ENCODE results near the gene KRTAP12-2.

KRTAP12-2 gene

GRCh38 chr21:44653656-44654575 lies 12.8 kb downstream of the KRTAP12-2 start:
- no peak for DNase-seq (ENCODE audit: low read depth)
- TF ChIP-seq, protein P1, sequence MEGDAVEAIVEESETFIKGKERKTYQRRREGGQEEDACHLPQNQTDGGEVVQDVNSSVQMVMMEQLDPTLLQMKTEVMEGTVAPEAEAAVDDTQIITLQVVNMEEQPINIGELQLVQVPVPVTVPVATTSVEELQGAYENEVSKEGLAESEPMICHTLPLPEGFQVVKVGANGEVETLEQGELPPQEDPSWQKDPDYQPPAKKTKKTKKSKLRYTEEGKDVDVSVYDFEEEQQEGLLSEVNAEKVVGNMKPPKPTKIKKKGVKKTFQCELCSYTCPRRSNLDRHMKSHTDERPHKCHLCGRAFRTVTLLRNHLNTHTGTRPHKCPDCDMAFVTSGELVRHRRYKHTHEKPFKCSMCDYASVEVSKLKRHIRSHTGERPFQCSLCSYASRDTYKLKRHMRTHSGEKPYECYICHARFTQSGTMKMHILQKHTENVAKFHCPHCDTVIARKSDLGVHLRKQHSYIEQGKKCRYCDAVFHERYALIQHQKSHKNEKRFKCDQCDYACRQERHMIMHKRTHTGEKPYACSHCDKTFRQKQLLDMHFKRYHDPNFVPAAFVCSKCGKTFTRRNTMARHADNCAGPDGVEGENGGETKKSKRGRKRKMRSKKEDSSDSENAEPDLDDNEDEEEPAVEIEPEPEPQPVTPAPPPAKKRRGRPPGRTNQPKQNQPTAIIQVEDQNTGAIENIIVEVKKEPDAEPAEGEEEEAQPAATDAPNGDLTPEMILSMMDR (conservative IDR thresholded peaks at IDR 0.05; ENCODE audit: control insufficient read depth, insufficient read depth, low read depth, low read length): no peak
- no peak overlapping the region for H3K4me3 ChIP-seq (ENCODE audit: control insufficient read depth, low read depth, low read length)

DNA sequence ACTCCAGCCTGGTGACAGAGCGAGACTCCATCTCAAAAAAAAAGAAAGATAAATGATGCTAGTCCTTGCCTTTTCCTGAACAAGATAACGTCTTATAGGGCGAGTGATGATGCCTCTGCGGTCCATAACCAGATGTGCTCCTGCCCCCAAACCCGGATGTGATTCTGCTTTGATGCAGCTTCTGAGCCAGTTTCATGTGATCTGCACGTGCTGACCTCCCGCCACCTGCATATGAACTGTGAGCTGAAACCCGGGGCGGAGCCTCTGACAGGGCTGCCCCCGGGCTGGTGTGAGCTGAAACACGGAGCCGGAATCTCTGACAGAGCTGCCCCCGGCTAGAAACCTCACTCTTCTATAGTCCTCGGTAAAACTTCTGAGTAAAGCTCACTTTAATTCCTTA lies 13.6 kb downstream of the KRTAP12-2 start:
- H3K4me3 ChIP-seq (ENCODE audit: control insufficient read depth, low read depth, low read length): no peak overlapping the region
- no peak for DNase-seq (ENCODE audit: low read depth)
- TF ChIP-seq, protein P1 (conservative IDR thresholded peaks at IDR 0.05; ENCODE audit: control insufficient read depth, insufficient read depth, low read depth, low read length): no peak

- DNase-seq (ENCODE audit: low read depth): no peak
- no peak overlapping the region for H3K4me3 ChIP-seq (ENCODE audit: control insufficient read depth, low read depth, low read length)
- TF ChIP-seq, protein P1 (conservative IDR thresholded peaks at IDR 0.05; ENCODE audit: control insufficient read depth, insufficient read depth, low read depth, low read length): no peak
Measured at GRCh38 chr21:44650973-44651675, 15.6 kb downstream of the KRTAP12-2 start.

- DNase-seq (ENCODE audit: low read depth): no peak
- no peak overlapping the region for H3K4me3 ChIP-seq (ENCODE audit: control insufficient read depth, low read depth, low read length)
- TF ChIP-seq, protein P1 (conservative IDR thresholded peaks at IDR 0.05; ENCODE audit: control insufficient read depth, insufficient read depth, low read depth, low read length): no peak
Measured at GRCh38 chr21:44650265-44650972, 16.3 kb downstream of the KRTAP12-2 start.

- no peak for DNase-seq (ENCODE audit: low read depth)
- no peak overlapping the region for H3K4me3 ChIP-seq (ENCODE audit: control insufficient read depth, low read depth, low read length)
- TF ChIP-seq, protein P1 (conservative IDR thresholded peaks at IDR 0.05; ENCODE audit: control insufficient read depth, insufficient read depth, low read depth, low read length): no peak
Measured at GRCh38 chr21:44649521-44650100, 17.1 kb downstream of the KRTAP12-2 start.
